Stimulated activated CD8-positive, alpha-beta memory T cell treated with anti-CD3 and anti-CD28 coated beads, Interleukin-7, amount 100 ng/mL, for 1 hour (primary cell): ENCODE data around the gene CLDN22.
"Not testable (repeated sequence)": the region's sequence is repeated elsewhere in the genome, so short reads cannot be mapped to it uniquely, and the experiment has no call there.

ENCODE experiments used
- DNase-seq, 2 donors: peaks; one replicate each; pipeline ENCODE4 v3.0.0-alpha.2; 2020; ENCODE audit warnings: low read depth in 2 of 2

CLDN22 gene

GRCh38 chr4:183347146-183347545 is 27.1 kb upstream of the CLDN22 start:
- DNase-seq = no peak

DNA sequence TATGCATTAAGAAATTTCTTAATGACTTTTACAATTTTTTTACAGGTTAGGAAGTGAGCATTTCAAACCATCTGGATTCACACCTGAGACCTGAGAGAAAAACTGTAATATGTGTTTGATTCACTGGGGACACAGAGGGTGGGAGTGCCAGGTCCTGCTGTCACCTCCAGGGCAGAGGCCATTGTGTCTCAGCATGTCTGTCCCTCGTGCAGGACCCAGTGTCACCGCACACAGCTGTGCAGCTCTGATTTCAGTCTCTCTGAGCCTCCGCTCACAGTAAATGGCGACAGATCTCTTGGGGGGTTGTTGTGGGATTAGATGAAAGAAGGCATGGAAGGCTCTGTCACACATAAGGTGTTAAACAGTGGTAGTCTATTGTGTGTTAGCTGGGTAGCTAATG is 25.2 kb upstream of the CLDN22 start:
- no peak for DNase-seq

GRCh38 chr4:183344523-183345255 is 24.6 kb upstream of the CLDN22 start:
- DNase-seq = no peak

- DNase-seq = no peak
Measured at GRCh38 chr4:183343730-183344129, 23.7 kb upstream of the CLDN22 start.

DNA sequence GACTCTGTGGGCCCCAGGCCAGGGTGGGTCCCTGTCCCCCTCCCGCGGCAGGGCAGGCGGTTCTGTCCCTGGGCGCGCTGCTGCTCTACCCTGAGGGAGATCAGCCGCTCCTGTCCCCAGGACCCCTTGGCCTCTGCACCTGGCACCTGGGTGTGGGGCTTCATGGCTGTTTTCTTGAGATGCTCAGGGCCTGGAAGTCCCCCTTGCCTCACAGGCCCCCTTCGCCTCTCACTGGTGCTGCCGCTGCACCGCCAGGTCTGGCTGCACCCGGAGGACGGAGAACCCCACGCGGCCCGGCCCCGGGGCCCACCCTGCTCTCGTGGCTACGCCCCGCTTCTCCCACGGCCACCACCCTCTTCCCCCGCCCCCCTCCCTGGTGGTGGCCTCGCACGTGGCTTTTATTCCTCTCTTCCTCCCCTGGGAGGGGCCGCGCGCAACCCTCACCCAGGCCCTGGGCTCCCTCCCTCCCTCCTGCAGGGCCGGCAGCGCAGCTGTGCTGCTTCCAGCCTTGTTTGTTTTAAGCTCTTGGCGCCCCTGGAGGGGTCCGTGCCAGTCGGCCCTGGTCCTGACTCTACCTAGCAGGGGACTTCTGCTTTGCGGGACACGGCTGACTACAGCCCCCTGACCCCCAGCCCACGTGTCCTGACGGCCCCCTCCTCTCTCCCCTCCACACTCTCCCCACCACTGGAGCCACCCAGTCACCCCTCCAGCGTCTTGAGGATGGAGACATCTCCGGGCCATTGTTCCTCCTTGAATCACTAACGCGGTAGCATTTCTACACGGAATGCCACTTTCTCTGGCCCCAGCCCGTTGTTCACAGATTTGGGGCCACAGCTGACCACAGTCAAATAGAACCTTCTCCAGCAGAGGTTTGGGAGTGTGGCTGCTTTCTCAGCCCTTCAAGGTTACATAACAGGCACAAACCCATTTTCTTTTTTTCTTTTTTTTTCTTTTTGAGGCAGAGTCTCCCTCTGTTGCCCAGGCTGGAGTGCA is 22.8 kb upstream of the CLDN22 start:
- no peak for DNase-seq

- no peak for DNase-seq
Measured at GRCh38 chr4:183337833-183338232, 17.8 kb upstream of the CLDN22 start.

GRCh38 chr4:183337349-183337748 is 17.3 kb upstream of the CLDN22 start:
- DNase-seq = no peak

DNA sequence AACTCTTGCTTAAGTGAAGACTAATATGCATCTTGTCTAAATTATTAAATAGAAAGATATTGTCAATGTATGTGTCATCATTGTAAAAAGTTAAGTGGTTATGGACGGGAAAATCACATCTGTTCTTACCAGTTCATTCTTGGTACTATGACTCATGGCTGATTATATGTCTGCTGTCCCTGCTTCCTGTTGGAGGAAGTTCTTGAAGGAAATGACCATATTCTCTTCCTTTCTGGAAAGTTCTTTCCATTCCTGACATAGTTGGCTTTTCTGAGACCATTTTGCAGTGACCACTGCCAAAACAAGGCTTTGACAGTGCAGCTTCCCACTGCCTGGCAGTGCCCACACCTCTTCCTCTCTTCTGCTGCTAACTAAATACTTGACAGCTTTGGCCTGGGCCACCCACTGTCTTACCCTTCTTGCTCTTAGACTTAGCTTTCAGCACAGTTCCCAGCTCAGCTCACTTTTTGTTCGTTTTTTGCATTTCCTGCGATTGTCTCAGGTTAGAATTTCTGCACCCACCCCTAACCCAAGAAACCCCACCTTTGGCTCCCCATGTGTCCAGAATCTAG is 15.4 kb upstream of the CLDN22 start:
- no peak for DNase-seq

- no peak for DNase-seq
Measured at GRCh38 chr4:183333983-183334382, 13.9 kb upstream of the CLDN22 start.

GRCh38 chr4:183333202-183333601 is 13.1 kb upstream of the CLDN22 start:
- DNase-seq = no peak

DNA sequence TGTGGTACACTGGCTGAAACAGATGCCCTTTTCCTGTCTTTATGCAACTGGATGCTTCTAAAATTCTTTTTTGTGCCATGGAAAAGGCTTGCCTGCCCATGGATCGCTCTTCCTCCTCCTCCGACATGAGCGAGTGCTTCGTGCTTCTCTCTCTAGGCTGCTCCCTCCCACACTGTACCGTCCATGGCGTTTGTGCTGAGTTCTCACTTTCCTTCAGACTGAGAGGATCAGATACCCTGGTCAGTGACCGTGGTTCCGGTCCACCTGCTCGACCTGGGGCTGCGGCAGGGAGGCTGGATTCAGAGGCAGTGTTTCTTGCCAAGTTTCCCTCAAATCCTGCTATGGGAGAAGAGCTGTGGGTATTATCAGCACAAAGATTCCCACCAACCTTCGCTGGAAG is 12.4 kb upstream of the CLDN22 start:
- no peak for DNase-seq

DNA sequence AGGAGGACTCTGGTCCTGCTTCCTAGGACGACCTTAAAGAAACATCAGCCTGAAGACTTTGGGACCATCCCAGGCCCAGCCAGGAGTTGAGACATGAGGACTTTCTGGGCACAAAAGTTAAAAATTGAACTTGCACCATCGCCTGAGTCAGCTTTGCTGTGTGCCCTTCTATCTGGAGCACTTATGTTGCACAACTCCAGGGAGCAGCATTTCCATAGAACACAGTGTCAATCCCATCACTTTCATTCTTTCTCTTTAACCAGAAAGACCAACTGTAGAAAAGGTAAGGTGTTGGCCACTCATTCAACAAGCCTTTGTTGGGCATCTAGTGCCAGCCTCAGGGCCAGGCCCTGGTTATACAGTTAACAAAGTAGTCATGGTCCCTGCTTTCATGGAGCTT is 10.8 kb upstream of the CLDN22 start:
- no peak for DNase-seq

GRCh38 chr4:183329954-183330742 is 10.1 kb upstream of the CLDN22 start:
- no peak for DNase-seq

- DNase-seq = no peak
Measured at GRCh38 chr4:183329244-183329643, 9.2 kb upstream of the CLDN22 start.

DNA sequence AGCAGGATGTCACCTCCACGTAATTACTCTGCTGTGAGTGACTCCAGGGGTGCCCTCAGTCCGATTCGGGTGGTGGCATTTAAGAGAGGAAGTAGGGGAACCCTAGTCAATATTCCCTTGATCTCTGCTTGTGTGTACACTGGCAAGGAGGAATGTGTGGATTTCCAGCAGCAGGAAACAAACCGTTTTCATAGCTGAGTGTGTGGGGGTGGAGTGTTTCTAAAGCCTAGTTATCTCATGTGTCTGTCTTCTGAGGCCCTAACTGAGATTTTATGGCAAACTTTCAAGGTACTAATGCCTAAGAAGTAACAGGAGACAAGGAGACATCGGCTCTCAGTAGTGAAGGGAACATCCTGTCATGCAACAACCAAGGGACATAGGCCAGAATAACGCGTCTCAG is 8.8 kb upstream of the CLDN22 start:
- no peak for DNase-seq

DNA sequence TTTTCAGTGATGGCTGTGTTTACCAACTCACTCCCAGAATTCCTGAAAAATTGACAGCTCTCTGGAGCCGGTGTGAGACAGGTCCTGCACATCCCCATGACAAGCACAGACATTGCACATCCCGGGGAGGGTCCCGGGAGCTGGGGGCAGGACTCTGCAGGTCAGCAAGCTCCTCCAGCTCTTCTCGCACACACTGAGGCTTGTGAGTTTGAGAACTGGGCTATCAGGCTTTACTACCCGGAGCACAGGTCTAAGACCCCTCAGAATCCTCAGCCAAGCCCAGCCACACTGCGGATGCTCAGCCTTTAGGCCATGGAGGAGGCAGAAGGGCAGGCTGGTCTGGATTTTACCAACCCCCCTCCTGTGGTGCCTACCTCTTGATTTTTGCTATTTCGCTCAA is 7.8 kb upstream of the CLDN22 start:
- DNase-seq = no peak

DNA sequence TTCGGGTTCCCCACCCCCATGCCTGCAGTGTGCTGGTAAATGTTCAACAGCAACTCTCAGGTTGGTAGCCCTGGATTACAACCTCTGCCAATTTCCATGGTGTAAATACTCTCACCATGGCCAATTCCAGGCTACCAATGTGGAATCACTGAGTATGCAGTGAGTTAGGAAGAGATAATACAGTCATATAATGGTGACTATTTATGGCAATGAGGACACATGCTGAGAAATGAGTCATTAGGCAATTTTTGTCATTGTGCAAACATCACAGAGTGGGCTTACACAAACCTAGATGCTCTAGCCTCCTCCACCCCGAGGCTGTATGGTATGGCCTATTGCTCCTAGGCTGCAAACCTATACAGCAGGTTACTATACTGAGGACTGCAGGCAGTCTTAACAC is 6.8 kb upstream of the CLDN22 start:
- no peak for DNase-seq

DNA sequence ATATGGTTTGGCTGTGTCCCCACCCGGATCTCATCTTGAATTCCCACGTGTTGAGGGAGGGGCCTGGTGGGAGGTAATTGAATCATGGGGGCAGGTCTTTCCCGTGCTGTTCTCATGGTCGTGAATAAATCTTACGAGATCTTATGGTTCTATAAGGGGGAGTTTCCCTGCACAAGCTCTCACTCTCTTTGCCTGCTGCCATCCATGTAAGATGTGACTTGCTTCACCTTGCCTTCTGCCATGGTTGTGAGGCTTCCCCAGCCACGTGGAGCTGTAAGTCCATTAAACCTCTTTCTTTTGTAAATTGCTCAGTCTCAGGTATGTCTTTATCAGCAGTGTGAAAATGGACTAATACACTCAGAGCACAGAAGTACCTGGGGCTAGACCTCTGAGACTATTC is 6.3 kb upstream of the CLDN22 start:
- DNase-seq = not testable (repeated sequence)

GRCh38 chr4:183324619-183325018 is 4.5 kb upstream of the CLDN22 start:
- DNase-seq = no peak

GRCh38 chr4:183324056-183324455 is 4.0 kb upstream of the CLDN22 start:
- DNase-seq = not testable (repeated sequence)

DNA sequence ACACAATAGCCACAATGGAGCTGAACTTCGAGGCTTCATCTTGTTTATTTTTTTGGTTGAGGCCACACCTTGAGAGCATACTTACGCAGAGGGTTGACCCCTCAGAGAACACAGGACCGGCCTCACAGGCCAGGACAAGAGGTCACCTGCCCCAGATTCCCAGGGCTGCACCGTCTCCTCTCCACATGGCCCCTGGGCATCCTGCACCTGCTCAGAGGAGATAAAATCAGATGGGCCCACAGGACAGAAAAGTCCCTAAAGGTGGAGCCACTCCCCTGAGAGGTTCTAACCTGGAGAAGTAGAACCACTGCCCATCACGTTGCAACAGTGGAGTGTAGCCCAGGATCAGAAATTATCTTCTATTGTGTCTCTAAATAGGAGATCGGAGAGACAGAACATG is 3.2 kb upstream of the CLDN22 start:
- DNase-seq = no peak

DNA sequence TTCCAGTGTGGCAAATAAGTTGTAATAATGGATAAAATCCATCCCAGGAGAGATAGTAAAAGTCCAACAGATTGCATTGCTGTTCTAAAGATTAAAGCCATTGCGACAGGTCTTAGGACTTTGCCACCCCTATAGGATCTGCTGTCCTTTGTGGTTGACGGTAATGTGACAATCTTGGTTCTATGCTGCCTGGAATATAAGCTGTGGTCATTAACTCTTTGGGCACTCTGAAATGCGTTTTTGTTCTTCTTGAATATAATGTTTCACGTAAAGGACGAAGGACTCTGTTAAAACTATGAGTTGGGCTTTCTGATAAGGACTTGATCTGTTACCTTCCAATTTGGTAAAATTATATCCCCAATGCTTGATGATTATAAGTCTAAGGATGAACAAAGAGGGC is 2.2 kb upstream of the CLDN22 start, which contains the start of gene CLDN24:
Gene CLDN24, minus strand, starts transcription at position 101 of the 400 bp plus-strand sequence. Its CDS starts 0 bp downstream, at position 101.
- DNase-seq = no peak
